SW480 (cell line): ENCODE results near the gene MYOF.

ENCODE experiments used
- DNase-seq: peaks from one replicate; pipeline ENCODE4 v3.0.0-alpha.2; 2016; ENCODE audit warnings: low spot score

The MYOF gene

GRCh38 chr10:93482145-93482834 is at the start of gene MYOF:
Gene MYOF (minus strand): TSS chr10:93482334. CDS start chr10:93482194, 140 bp downstream.
- peak; percentile 84 for DNase-seq

- DNase-seq = no peak
Measured at GRCh38 chr10:93518531-93518930, 36.4 kb upstream of the MYOF start.

- DNase-seq = no peak
Measured at GRCh38 chr10:93516006-93516380, 33.9 kb upstream of the MYOF start.

- DNase-seq = no peak
Measured at GRCh38 chr10:93515071-93516005, 33.2 kb upstream of the MYOF start.

GRCh38 chr10:93514521-93514920 is 32.4 kb upstream of the MYOF start:
- no peak for DNase-seq

GRCh38 chr10:93513091-93513490 is 31.0 kb upstream of the MYOF start:
- no peak for DNase-seq

GRCh38 chr10:93512565-93512964 is 30.4 kb upstream of the MYOF start:
- DNase-seq = no peak

- no peak for DNase-seq
Measured at GRCh38 chr10:93509816-93510215, 27.7 kb upstream of the MYOF start.

- no peak for DNase-seq
Measured at GRCh38 chr10:93505075-93505474, 22.9 kb upstream of the MYOF start.

- no peak for DNase-seq
Measured at GRCh38 chr10:93503075-93503474, 20.9 kb upstream of the MYOF start.

- DNase-seq = no peak
Measured at GRCh38 chr10:93501650-93502049, 19.5 kb upstream of the MYOF start.

- DNase-seq = no peak
Measured at GRCh38 chr10:93498166-93498565, 16.0 kb upstream of the MYOF start.

GRCh38 chr10:93496322-93497041 is 14.3 kb upstream of the MYOF start, which contains the start of gene CEP55:
Gene CEP55 (plus strand): TSS chr10:93496612. CDS start chr10:93500052, 3,440 bp downstream.
- peak; percentile 93 for DNase-seq

GRCh38 chr10:93495654-93496321 is 13.7 kb upstream of the MYOF start:
- no peak for DNase-seq

GRCh38 chr10:93494494-93494893 is 12.4 kb upstream of the MYOF start:
- DNase-seq = no peak

- DNase-seq = no peak
Measured at GRCh38 chr10:93493162-93493561, 11.0 kb upstream of the MYOF start.

- DNase-seq = no peak
Measured at GRCh38 chr10:93491602-93492121, 9.5 kb upstream of the MYOF start.

- no peak for DNase-seq
Measured at GRCh38 chr10:93488956-93489528, 6.9 kb upstream of the MYOF start.

GRCh38 chr10:93485690-93486089 is 3.6 kb upstream of the MYOF start:
- no peak for DNase-seq

GRCh38 chr10:93481637-93482144 is 443 bp downstream of the MYOF start:
- no peak for DNase-seq

- no peak for DNase-seq
Measured at GRCh38 chr10:93478873-93479272, 3.3 kb downstream of the MYOF start.
